Mesodermal cell (in vitro differentiated cells): ENCODE results near the gene CERS6.

Experiments
- H3K27ac ChIP-seq: 2 replicates; pipeline ENCODE4 v1.7.0; 2013; ENCODE audit warnings: mild to moderate bottlenecking, low read depth, low read length, moderate library complexity; ENCODE audit not compliant: severe bottlenecking
- H3K36me3 ChIP-seq: 2 replicates; pipeline ENCODE4 v1.7.1; 2013; ENCODE audit warnings: mild to moderate bottlenecking, low read length, moderate library complexity; ENCODE audit not compliant: control insufficient read depth, insufficient read depth
- H3K4me1 ChIP-seq: one replicate; pipeline ENCODE4 v1.7.1; 2013; ENCODE audit warnings: mild to moderate bottlenecking, low read length; ENCODE audit not compliant: insufficient read depth, control insufficient read depth, poor library complexity, severe bottlenecking
- H3K4me3 ChIP-seq: 2 replicates; pipeline ENCODE4 v1.7.0; 2013; ENCODE audit warnings: low read length, control low read depth, mild to moderate bottlenecking; ENCODE audit not compliant: insufficient read depth, poor library complexity, severe bottlenecking; ENCODE audit errors: extremely low read depth
- H3K9me3 ChIP-seq: 2 replicates; pipeline ENCODE4 v1.7.1; 2013; ENCODE audit warnings: mild to moderate bottlenecking, low read length, moderate library complexity; ENCODE audit not compliant: control insufficient read depth
- WGBS, 2 experiments: methylation state at CpG; one replicate each; pipeline ENCODE4 v1.1.5; 2013; ENCODE audit warnings: missing lambda C conversion rate in 2 of 2; ENCODE audit not compliant: insufficient coverage in 2 of 2; 5-methylcytosine and 5-hydroxymethylcytosine counted together

The CERS6 gene

DNA sequence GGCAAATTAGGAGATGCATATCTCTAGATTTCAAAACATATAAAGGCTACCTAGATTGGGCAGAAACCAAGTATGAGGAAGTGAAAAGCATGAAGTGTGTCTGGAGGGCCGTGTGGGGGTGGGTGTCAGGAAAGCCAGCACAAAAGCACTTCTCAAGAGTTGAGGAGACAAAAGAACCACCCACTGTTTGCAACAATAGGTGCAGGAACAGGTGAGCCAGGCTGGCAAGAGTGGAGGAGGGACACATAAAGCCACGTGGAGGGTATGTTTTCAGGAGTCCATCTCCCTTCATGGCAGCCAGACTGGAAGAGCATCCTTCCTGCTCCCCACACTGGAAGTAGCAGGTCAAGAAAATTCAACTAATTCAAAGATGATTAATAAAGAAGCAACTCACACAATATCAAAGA, 96.4 kb downstream of the CERS6 start:
- H3K27ac ChIP-seq, result no peak overlapping the region
- WGBS, 2 experiments, result 33% methylated on average over 1 of the region's 2 CpGs; no CpG with 5 or more reads in 1 of the 2 experiments

DNA sequence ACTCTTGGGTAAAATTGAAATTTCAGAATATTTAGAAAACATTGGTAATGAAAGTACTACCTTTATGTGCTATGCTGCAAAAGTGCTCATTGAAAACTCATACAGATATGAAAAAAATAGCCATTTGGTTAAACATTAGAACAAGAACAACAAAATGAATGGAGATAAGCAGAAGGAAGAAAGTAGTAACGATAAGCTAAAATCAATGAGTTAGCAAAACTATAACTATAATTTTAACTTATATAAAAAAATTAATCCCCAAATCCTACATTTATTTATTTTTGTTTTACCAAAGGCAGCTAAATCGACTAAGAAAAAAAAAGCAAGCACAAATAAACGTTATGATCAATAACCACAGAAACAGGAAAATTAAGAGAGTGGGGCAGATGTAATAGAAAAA, 99.2 kb downstream of the CERS6 start:
- Histone ChIP-seq H3K4me3 (no peak overlapping the region), H3K36me3 (peaks cover 4% of the 10 kb centered on the region), H3K9me3 (no peaks in the 10 kb centered on the region), H3K4me1 (no peaks in the 10 kb centered on the region), H3K27ac (no peak overlapping the region)
- no CpG with 5 or more reads among the region's 3 CpGs for WGBS, 2 experiments

More for the DNA sequence above, 96.4 kb downstream of the CERS6 start:
- H3K4me3 ChIP-seq, result no peak overlapping the region
- no peaks in the 10 kb centered on the region for H3K4me1 ChIP-seq
- no peaks in the 10 kb centered on the region for H3K9me3 ChIP-seq
- H3K36me3 ChIP-seq, result peaks cover 15% of the 10 kb centered on the region

DNA sequence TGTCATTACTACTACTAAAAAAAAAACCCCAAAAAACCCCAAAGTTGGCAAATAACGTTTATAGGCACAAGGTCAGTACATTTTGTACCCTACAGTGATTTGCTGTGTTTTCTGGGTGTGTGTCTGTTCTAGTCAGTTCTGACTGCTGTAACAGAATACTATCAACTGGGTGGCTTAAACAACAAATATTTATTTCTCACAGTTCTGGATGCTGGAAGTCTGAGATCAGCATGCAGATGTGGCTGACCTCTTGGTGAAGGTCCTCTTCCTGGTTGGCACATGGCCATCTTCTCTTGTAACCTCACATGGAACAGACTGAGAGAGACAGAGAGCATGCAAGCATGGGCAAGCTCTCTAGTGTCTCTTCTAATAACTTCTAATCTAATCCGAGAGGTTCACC, 103.1 kb downstream of the CERS6 start:
- WGBS, 2 experiments, result 83 to 92% methylated on average over 1 to 2 of the region's 2 CpGs
- H3K9me3 ChIP-seq, result no peaks in the 10 kb centered on the region

GRCh38 chr2:168560817-168561499, 104.9 kb downstream of the CERS6 start:
- WGBS, 2 experiments, result 87% methylated on average over 4 to 7 of the region's 7 CpGs
- Histone ChIP-seq H3K4me1 (peaks cover 6% of the 10 kb centered on the region), H3K9me3 (no peaks in the 10 kb centered on the region), H3K27ac (no peak overlapping the region), H3K36me3 (peaks cover 8% of the 10 kb centered on the region), H3K4me3 (no peak overlapping the region)

More for the DNA sequence above, 103.1 kb downstream of the CERS6 start:
- no peak overlapping the region for H3K4me3 ChIP-seq
- peaks cover 8% of the 10 kb centered on the region for H3K36me3 ChIP-seq
- no peak overlapping the region for H3K27ac ChIP-seq
- no peaks in the 10 kb centered on the region for H3K4me1 ChIP-seq

DNA sequence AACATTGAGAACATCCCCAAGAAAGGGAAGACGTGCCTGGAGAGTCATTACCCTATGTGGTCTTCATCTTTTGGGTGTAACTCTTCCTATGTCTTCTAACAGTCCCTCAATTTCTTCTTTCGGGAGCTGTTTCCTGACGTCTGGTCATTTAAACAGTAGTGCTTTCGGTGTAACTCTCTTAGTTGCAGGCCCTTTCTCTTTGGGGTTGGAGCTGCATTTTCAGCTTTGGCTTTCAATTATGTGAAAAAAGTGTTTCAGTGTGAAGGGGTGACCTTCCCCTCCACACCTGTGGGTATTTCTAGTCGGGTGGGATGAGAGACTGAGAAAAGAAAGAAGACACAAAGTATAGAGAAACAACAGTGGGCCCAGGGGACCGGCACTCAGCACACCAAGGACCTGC, 105.9 kb downstream of the CERS6 start:
- 100% methylated on average over 1 of the region's 6 CpGs for WGBS, 2 experiments

GRCh38 chr2:168562971-168563370, 106.9 kb downstream of the CERS6 start:
- no peak overlapping the region for H3K27ac ChIP-seq
- WGBS, 2 experiments, result 83% methylated on average over 1 of the region's 1 CpG; no CpG with 5 or more reads in 1 of the 2 experiments
- H3K4me3 ChIP-seq, result no peak overlapping the region
- H3K9me3 ChIP-seq, result no peaks in the 10 kb centered on the region
- H3K4me1 ChIP-seq, result peaks cover 6% of the 10 kb centered on the region
- peaks cover 8% of the 10 kb centered on the region for H3K36me3 ChIP-seq

More for the DNA sequence above, 105.9 kb downstream of the CERS6 start:
- Histone ChIP-seq H3K9me3 (no peaks in the 10 kb centered on the region), H3K36me3 (peaks cover 8% of the 10 kb centered on the region), H3K27ac (no peak overlapping the region), H3K4me3 (no peak overlapping the region), H3K4me1 (peaks cover 6% of the 10 kb centered on the region)

GRCh38 chr2:168564641-168565040, 108.6 kb downstream of the CERS6 start:
- Histone ChIP-seq H3K4me1 (peaks cover 6% of the 10 kb centered on the region), H3K27ac (peak overlapping the region; percentile 38), H3K9me3 (no peaks in the 10 kb centered on the region), H3K36me3 (peaks cover 8% of the 10 kb centered on the region), H3K4me3 (no peak overlapping the region)

DNA sequence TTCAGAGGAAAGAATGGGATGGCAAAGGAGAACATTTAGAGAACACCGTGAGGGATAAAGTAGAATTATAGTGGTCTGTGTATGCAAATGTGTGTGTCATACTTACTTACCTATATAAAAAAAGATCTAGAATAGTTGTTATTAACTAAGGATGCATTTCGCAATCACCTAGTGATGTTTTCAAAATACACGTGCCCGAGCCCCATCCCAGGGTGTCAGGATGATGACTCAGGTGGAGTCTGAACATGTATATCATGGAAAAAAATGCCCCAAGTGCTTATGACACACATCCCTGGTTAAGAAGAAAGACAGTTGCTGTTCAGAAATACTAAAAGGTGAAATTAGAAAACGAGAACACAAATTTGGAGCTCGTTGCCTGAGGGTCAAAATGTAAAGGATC, 109.0 kb downstream of the CERS6 start:
- H3K36me3 ChIP-seq, result peaks cover 6% of the 10 kb centered on the region
- no peaks in the 10 kb centered on the region for H3K9me3 ChIP-seq
- WGBS, 2 experiments, result 95% methylated on average over 3 of the region's 6 CpGs; no CpG with 5 or more reads in 1 of the 2 experiments
- H3K27ac ChIP-seq, result no peak overlapping the region
- H3K4me1 ChIP-seq, result peaks cover 6% of the 10 kb centered on the region
- H3K4me3 ChIP-seq, result no peak overlapping the region

DNA sequence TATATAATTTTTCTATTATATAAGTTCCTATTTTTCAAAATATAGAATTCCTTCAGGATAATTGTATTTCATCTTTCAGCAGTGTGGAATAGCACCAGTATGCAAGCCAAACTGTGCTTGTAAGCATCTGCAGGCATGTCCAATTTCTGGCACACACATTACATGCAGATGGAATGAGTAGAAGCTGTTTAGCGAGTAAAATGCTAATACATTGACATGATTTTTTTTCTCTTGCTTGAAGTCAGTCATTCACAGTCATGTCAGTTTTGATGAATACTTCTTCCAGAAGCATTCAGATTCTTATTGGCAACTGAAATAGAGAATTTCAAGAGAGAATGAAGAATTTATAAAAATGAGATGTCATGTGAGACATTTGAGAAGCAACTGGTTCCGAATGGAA, 109.4 kb downstream of the CERS6 start:
- peaks cover 3% of the 10 kb centered on the region for H3K36me3 ChIP-seq
- no peak overlapping the region for H3K27ac ChIP-seq
- H3K4me1 ChIP-seq, result peaks cover 6% of the 10 kb centered on the region
- no peaks in the 10 kb centered on the region for H3K9me3 ChIP-seq
- 100% methylated on average over 1 of the region's 2 CpGs for WGBS, 2 experiments
- no peak overlapping the region for H3K4me3 ChIP-seq

GRCh38 chr2:168566974-168567665, 111.0 kb downstream of the CERS6 start:
- Histone ChIP-seq H3K4me1 (peaks cover 6% of the 10 kb centered on the region), H3K27ac (no peak overlapping the region), H3K36me3 (peaks cover 3% of the 10 kb centered on the region), H3K9me3 (no peaks in the 10 kb centered on the region), H3K4me3 (no peak overlapping the region)

GRCh38 chr2:168567836-168568235, 111.8 kb downstream of the CERS6 start:
- Histone ChIP-seq H3K9me3 (no peaks in the 10 kb centered on the region), H3K4me3 (no peak overlapping the region), H3K36me3 (peaks cover under 1% of the 10 kb centered on the region), H3K4me1 (peaks cover 6% of the 10 kb centered on the region), H3K27ac (no peak overlapping the region)
- 93 to 95% methylated on average over 3 of the region's 4 CpGs for WGBS, 2 experiments
